Measurements from ENCODE around the gene MIDN.
A peak's percentile ranks its signal among the peaks of the same experiment; 100 is the strongest.
"Not testable (repeated sequence)": the region's sequence is repeated elsewhere in the genome, so short reads cannot be mapped to it uniquely, and the experiment has no call there.

The MIDN gene

DNA sequence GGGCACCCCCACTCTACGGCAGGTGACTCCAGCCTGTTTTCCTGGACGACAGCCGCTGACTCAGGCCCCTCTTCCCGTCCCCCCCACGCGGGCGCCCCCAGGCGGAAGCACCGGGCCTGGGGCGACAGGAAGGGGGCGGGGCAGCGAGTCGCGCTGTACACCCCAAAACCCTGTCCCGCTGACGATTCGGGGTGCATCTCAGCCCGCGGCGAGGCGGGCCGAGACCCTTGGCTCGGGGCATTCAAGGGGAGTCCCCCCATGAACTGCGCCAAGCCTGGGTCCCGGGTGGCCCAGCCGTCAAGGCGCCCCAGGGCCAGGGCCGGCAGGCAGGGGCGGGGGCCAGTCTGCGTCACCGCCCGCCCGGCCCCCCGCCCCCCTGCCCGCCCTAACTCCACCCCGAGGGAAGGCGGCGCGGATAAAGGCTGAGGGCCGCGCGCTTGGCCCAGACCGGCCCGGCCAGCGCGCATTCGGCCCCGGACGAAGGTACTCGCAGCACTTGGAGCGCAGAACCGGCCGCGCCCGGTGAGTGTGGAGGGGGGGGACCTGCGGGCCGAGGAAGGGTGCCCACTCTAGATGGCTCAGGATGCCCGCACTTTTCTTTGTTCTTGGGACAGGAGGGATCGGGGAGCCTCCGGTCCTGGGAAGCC, at the start of gene MIDN:
MIDN (plus strand) TSS at position 445 of the 647 bp plus-strand sequence. CDS start 1,714 bp downstream, outside the sequence.
- in situ Hi-C loops (cut with MboI; ENCODE audit: low sequenced_read_pairs, unreplicated experiment) = no loop called here
- peak; percentile 85 for DNase-seq (ENCODE audit: low spot score)
- TF ChIP-seq, protein P1, sequence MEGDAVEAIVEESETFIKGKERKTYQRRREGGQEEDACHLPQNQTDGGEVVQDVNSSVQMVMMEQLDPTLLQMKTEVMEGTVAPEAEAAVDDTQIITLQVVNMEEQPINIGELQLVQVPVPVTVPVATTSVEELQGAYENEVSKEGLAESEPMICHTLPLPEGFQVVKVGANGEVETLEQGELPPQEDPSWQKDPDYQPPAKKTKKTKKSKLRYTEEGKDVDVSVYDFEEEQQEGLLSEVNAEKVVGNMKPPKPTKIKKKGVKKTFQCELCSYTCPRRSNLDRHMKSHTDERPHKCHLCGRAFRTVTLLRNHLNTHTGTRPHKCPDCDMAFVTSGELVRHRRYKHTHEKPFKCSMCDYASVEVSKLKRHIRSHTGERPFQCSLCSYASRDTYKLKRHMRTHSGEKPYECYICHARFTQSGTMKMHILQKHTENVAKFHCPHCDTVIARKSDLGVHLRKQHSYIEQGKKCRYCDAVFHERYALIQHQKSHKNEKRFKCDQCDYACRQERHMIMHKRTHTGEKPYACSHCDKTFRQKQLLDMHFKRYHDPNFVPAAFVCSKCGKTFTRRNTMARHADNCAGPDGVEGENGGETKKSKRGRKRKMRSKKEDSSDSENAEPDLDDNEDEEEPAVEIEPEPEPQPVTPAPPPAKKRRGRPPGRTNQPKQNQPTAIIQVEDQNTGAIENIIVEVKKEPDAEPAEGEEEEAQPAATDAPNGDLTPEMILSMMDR (IDR thresholded peaks at IDR 0.05; ENCODE audit: borderline replicate concordance, control extremely low read depth, extremely low read depth, insufficient read depth, missing control alignments) = peak; percentile 22

DNA sequence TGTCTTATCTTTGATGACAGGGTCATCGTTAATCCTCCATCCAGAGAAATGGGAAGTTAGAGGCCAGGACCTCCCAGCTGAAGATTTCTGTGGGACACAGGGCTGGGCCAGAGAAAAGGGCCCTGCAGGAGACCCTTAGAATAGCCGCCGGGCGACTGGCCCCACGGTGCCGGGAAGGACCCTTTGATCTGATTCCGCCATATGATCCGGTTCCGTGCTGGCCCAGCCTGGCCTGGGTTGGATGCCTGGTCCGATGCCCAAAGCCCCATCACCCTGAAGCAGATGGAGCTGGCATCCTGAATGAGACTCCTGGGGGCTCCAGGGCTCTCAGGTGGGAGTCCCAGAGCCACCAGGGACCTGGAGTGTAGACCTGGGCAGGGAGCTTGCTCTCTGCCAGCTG, 48.9 kb upstream of the MIDN start:
- in situ Hi-C loops (cut with MboI; ENCODE audit: low sequenced_read_pairs, unreplicated experiment) = no loop called here
- no peak for DNase-seq (ENCODE audit: low spot score)
- TF ChIP-seq, protein P1 (IDR thresholded peaks at IDR 0.05; ENCODE audit: borderline replicate concordance, control extremely low read depth, extremely low read depth, insufficient read depth, missing control alignments) = no peak

DNA sequence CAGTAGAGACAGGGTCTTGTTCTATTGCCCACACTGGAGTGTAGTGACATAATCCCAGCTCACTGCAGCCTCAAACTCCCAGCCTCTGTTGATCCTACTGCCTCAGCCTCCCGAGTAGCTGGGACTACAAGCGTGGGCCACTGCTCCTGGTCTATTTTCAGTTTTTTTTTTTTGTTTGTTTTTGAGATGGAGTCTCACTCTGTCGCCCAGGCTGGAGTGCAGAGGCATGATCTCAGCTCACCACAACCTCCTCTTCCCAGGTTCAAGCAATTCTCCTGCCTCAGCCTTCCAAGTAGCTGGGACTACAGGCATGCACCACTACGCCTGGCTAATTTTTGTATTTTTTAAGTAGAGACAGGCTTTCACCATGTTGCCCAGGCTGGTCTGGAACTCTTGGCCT, 47.8 kb upstream of the MIDN start:
- in situ Hi-C loops (cut with MboI; ENCODE audit: low sequenced_read_pairs, unreplicated experiment); DNase-seq (ENCODE audit: low spot score): not testable (repeated sequence)

DNA sequence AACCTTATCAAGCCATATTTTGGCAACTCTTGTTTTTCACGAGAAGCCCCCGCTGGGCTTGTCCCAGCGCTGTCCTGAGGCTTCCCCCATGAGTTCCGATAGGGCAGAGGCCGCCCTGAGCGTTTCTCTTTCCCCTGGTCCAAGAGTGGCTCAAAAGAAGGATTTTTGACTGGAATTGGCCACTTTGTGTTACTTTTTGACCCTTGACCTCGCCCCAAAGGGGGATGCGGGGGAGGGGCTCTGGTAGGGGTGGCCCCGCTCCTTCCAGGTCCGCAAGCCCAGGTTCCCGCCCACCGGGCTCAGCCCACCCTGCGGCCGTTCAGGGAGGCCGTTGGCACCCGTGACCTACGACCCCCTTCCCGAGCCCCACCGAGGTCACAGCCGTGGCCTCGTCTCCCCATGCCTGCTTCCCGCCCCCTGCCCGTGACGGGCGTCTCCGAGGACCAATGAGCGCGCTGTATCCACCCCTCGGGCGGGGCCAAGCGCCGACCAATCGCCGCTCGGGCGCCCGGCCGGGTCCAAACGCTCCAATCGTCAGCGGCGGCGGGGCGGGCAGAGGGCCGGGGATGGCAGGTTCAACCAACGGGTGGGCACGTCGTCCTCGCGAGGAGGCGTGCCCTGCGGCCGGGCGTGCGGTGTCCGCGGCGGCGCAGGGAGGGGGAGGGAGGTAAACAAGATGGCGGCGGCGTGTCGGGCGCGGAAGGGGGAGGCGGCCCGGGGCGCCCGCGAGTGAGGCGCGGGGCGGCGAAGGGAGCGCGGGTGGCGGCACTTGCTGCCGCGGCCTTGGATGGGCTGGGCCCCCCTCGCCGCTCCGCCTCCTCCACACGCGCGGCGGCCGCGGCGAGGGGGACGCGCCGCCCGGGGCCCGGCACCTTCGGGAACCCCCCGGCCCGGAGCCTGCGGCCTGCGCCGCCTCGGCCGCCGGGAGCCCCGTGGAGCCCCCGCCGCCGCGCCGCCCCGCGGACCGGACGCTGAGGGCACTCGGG, 43.0 kb upstream of the MIDN start, which contains the start of gene STK11:
STK11 (plus strand) TSS at position 665 of the 986 bp plus-strand sequence. CDS start 1,136 bp downstream, outside the sequence.
- in situ Hi-C loops (cut with MboI; ENCODE audit: low sequenced_read_pairs, unreplicated experiment) = no loop called here
- TF ChIP-seq, protein P1 (IDR thresholded peaks at IDR 0.05; ENCODE audit: borderline replicate concordance, control extremely low read depth, extremely low read depth, insufficient read depth, missing control alignments) = no peak
- DNase-seq (ENCODE audit: low spot score) = peak; percentile 100

DNA sequence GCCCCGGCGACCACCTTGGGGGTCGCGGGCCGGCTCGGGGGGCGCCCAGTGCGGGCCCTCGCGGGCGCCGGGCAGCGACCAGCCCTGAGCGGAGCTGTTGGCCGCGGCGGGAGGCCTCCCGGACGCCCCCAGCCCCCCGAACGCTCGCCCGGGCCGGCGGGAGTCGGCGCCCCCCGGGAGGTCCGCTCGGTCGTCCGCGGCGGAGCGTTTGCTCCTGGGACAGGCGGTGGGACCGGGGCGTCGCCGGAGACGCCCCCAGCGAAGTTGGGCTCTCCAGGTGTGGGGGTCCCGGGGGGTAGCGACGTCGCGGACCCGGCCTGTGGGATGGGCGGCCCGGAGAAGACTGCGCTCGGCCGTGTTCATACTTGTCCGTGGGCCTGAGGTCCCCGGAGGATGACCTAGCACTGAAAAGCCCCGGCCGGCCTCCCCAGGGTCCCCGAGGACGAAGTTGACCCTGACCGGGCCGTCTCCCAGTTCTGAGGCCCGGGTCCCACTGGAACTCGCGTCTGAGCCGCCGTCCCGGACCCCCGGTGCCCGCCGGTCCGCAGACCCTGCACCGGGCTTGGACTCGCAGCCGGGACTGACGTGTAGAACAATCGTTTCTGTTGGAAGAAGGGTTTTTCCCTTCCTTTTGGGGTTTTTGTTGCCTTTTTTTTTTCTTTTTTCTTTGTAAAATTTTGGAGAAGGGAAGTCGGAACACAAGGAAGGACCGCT, 42.1 kb upstream of the MIDN start:
- no peak for DNase-seq (ENCODE audit: low spot score)
- in situ Hi-C loops (cut with MboI; ENCODE audit: low sequenced_read_pairs, unreplicated experiment) = no loop called here
- TF ChIP-seq, protein P1 (IDR thresholded peaks at IDR 0.05; ENCODE audit: borderline replicate concordance, control extremely low read depth, extremely low read depth, insufficient read depth, missing control alignments) = no peak

DNA sequence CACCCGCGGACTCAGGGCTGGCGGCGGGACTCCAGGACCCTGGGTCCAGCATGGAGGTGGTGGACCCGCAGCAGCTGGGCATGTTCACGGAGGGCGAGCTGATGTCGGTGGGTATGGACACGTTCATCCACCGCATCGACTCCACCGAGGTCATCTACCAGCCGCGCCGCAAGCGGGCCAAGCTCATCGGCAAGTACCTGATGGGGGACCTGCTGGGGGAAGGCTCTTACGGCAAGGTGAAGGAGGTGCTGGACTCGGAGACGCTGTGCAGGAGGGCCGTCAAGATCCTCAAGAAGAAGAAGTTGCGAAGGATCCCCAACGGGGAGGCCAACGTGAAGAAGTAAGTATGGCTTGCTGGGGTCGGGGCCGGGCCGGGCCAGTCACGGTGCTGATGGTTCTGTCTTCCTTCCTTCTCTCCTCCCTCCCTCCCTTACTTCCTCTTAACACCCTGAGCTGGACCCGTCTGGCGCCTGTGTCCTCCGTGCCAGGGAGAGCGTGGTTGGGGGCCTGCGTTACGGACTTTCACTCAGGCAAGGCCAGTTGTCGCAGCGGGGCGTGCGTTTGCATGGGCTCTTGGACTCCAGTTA, 41.4 kb upstream of the MIDN start:
- TF ChIP-seq, protein P1 (IDR thresholded peaks at IDR 0.05; ENCODE audit: borderline replicate concordance, control extremely low read depth, extremely low read depth, insufficient read depth, missing control alignments) = no peak
- DNase-seq (ENCODE audit: low spot score) = no peak
- in situ Hi-C loops (cut with MboI; ENCODE audit: low sequenced_read_pairs, unreplicated experiment) = no loop called here

DNA sequence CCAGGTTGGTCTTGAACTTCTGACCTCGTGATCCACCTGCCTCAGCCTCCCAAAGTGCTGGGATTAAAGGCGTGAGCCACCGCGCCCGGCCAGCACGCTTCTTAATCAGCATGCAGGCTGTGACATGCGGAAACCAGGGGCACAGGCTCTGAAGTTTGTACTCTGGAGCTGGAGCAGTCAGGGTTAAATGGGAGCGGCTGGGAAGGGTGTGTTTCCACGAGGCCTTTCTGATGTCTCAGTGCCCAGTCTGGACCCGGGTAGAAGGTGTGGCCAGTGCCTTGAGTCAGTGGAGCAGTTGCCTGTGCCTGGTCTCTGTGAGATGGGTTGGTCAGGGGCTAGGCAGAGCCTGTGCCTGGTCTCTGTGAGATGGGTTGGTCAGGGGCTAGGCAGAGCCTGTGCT, 39.6 kb upstream of the MIDN start:
- DNase-seq (ENCODE audit: low spot score); in situ Hi-C loops (cut with MboI; ENCODE audit: low sequenced_read_pairs, unreplicated experiment): not testable (repeated sequence)

All from GM13976 (cell line).